GM15510 (cell line): ENCODE measurements around the gene SPPL3.
A peak's percentile ranks its signal among the peaks of the same experiment; 100 is the strongest.

Source experiments
- POLR2A ChIP-seq: IDR thresholded peaks from 3 replicates; pipeline ENCODE4 v1.6.1; 2011; ENCODE audit warnings: borderline replicate concordance; ENCODE audit not compliant: insufficient read length; ENCODE audit errors: extremely low read depth

SPPL3 gene, protein sequence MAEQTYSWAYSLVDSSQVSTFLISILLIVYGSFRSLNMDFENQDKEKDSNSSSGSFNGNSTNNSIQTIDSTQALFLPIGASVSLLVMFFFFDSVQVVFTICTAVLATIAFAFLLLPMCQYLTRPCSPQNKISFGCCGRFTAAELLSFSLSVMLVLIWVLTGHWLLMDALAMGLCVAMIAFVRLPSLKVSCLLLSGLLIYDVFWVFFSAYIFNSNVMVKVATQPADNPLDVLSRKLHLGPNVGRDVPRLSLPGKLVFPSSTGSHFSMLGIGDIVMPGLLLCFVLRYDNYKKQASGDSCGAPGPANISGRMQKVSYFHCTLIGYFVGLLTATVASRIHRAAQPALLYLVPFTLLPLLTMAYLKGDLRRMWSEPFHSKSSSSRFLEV

DNA sequence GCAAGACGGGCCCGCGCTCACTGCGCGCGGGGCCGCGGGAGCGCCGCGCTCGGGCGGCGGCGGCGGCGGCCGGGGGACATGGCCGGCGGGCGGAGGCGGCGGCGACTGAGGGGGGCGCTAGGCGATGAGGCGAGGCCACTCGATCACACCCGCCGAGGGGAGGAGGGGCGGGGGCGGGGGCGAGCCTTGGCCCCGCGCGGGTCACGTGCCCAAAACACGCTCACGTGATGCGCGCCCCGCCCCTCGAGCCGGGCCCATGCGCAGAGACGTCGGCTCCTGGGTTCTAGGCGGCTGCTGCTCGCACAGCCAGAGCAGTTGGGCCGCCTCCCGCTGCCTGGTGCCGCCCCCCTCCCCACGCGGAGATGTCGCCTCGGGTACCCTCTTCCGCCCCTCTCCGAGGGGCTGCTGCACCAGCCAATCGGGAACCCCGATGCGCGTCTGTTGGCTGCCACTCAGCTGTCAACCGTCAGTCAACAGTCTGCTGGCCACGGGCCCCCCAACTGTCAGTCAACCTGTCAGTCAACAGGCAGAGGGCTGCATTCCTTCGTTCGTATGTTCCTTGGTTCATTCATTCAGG is at the start of gene SPPL3:
Gene SPPL3 (minus strand): TSS at position 162 of the 577 bp plus-strand sequence. CDS start 491 bp downstream, outside the sequence.
- peak; percentile 84 for TF ChIP-seq POLR2A

GRCh38 chr12:120950807-120951206 is 46.6 kb upstream of the SPPL3 start:
- no peak for TF ChIP-seq POLR2A

- no peak for TF ChIP-seq POLR2A
Observed at GRCh38 chr12:120944645-120945217, 40.6 kb upstream of the SPPL3 start.

DNA sequence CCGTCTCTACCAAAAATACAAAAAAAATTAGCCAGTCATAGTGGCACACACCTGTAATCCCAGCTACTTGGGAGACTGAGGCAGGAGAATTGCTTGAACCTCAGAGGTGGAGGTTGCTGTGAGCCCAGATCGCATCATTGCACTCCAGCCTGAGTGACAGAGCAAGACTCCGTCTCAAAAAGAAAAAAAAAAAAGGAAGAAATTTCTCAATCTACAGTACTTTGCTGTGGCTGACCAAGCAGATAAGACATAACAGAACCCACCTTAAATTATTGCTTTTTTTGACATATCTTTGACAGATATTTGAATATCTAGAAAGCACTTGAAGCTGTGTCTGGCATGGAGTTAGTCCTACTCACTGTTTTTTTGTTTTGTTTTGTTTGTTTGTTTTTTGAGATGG is 39.3 kb upstream of the SPPL3 start:
- TF ChIP-seq POLR2A, result no peak

DNA sequence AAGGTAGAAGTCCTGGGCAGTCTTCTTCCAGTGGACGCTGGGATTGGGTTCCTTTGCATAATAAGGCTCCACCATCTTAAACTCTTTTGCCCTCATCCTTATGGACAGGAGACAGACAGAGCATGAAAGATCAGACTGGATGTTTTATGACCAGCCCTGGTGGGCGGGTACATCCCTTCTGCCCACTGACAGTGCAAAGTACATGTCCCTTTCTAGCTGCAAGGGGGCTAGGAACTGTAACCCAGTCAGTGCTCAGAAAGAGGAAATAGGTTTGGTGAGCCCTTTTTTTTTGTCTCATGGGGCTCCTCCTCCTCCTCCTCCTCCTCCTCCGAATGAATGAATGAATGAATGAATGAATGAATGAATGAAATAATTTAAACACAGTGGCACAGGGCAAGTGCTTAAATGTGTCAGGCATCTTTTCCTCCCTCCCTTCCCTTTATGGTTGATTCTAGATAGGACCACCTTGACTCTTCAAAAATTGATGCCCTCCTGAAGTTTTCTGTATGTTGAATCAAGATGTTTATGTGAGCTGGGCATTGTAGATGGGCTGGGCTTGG is 37.8 kb upstream of the SPPL3 start:
- no peak for TF ChIP-seq POLR2A

DNA sequence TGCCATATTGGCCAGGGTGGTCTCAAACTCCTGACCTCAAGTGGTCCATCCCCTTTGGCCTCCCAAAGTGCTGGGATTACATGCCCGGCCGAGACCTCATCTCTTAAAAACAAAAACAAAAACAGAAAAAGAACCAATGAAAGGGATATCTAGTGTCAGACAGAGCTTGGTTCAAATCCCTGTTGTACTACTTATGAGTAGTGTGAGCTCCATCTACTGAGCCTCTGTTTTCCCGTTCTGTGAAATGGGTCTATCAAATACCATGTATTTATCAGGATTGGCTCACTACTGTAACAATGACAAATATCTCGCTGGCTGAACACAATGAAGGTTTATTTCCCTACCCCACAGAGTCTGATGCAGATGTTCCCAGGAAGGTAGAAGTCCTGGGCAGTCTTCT is 37.3 kb upstream of the SPPL3 start:
- TF ChIP-seq POLR2A, result no peak

DNA sequence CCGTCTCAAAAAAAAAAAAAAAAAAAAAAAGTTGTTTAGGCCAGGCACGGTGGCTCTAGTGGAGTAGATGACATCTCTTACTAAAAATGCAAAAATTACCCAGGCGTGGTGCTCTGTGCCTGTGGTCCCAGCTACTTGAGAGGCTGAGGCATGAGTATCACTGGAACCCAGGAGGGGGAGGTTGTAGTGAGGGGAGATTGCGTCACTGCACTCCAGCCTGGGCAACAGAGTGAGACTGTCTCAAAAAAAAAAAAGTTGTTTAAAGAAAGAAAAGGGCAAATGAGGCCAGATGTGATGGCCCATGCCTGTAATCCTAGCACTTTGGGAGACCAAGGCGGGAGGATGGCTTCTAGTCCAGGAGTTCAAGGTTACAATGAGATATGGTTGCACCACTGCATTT is 36.6 kb upstream of the SPPL3 start:
- TF ChIP-seq POLR2A, result no peak

DNA sequence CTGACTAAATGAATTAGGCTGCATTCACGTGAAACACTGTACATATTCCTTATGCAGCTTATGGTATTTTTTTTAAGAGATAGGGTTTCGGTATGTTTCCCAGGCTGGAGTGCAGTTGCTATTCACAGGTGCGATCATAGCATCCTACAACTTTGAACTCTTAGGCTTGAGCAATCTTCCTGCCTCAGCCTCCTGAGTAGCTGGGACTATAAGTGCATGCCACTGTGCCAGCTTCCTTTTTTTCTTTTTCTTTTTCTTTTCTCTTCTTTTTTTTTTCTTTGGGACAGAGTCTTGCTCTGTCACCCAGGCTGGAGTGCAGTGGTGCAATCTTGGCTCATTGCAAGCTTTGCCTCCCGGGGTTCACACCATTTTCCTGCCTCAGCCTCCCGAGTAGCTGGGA is 35.8 kb upstream of the SPPL3 start:
- no peak for TF ChIP-seq POLR2A

- no peak for TF ChIP-seq POLR2A
Observed at GRCh38 chr12:120939523-120939922, 35.4 kb upstream of the SPPL3 start.

GRCh38 chr12:120938496-120938895 is 34.3 kb upstream of the SPPL3 start:
- TF ChIP-seq POLR2A, result no peak

DNA sequence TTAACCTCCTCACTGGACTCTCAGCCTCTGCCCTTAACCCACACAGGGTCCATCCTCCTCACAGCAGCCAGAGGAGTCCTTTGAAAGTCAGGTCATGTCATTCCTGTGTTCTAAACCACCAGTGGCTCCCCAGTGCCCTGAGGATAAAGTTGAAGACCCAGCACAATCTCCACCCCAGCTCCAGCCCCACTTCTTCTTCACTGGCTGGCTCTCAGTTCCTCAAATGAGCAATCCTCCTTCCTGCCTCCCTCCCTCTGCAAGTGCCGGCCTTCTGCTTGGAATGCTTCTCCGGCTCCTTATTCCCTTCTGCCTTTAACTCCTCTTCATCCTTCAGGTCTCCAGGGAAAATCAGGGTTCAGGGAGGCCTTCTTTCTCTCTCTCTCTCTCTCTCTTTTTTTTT is 32.0 kb upstream of the SPPL3 start:
- no peak for TF ChIP-seq POLR2A

- TF ChIP-seq POLR2A, result no peak
Observed at GRCh38 chr12:120933786-120934185, 29.6 kb upstream of the SPPL3 start.

DNA sequence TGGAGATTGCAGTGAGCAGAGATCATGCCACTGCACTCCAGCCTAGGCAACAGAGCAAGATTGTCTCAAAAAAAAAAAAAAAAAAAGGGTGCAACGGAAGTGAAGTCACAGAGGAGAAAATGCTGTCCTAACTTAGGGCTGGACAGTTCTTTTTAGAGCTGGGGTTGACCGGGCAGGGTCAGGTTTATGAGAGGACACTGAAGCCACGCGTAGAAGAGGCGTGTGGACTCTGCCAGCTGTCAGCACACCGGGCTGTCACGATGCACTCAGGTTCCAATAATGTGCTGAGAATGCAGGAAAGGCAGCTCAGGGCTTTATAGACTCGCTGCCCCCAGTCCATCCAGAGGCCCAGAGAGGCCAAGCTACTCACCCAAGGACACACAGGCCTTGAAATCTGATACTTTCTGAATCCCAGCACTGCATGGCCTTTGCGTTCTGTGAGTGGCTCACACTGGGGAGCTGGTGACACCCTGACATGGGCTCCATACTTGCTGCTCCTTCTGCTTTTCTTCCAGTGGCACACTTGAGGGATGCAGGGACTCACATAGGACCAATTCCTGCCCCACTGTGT is 28.9 kb upstream of the SPPL3 start:
- TF ChIP-seq POLR2A, result no peak

DNA sequence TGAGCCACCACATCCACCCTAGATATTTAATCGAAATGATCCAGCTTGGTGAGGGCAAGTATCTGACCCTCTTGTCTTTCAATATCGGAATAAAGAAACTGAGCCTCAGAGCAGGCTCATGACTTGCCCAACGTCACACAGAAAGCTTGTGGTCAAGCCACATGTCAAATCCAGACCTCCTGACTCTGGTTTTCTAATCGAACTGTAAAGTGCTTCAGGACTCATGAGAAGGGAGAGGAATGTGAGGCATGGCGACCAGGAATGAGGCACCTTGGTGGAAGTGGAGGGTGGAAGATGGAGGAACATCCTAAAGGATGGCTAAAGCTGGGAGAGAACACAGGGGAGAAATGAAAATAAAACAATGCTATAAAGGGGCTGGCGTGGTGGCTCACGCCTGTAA is 27.9 kb upstream of the SPPL3 start:
- TF ChIP-seq POLR2A, result no peak

DNA sequence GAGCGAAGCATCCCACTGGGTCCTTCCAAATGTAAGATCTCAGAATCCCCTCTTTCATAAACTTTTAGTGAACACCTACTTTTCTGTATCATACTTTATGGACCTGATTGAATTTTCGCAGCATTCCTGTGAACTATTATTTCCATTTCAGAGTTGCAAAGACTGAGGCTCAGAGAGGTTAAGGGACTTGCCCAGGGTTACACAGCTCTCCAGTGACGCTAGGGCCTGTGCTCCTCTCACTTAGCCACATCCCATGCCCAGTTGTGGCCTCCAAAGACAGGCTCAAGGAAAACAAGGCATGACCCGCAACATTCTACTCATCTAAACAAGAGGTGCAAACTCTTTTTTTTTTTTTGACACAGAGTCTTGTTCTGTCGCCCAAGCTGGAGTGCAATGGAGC is 25.9 kb upstream of the SPPL3 start:
- no peak for TF ChIP-seq POLR2A
